Activated naive CD8-positive, alpha-beta T cell treated with anti-CD3 and anti-CD28 coated beads, Interleukin-2, amount 50 U/mL, for 16 hours (primary cell): ENCODE results near the gene ACOT13.
"Not testable (repeated sequence)": the region's sequence is repeated elsewhere in the genome, so short reads cannot be mapped to it uniquely, and the experiment has no call there.

Experiments used
- DNase-seq: peaks from one replicate; pipeline ENCODE4 v3.0.0-alpha.2; 2020; ENCODE audit warnings: low read depth, low spot score

ACOT13 gene

GRCh38 chr6:24666641-24667377 is at the start of gene ACOT13, which contains the start of gene TDP2:
ACOT13 (plus strand) TSS chr6:24667077; CDS start chr6:24667264, 187 bp downstream.
TDP2 (minus strand) TSS chr6:24666899; CDS start chr6:24666862, 37 bp downstream.
- peak; percentile 92 for DNase-seq

- no peak for DNase-seq
Observed at GRCh38 chr6:24619661-24620060, 47.2 kb upstream of the ACOT13 start.

- DNase-seq = no peak
Observed at GRCh38 chr6:24620637-24621036, 46.2 kb upstream of the ACOT13 start.

DNA sequence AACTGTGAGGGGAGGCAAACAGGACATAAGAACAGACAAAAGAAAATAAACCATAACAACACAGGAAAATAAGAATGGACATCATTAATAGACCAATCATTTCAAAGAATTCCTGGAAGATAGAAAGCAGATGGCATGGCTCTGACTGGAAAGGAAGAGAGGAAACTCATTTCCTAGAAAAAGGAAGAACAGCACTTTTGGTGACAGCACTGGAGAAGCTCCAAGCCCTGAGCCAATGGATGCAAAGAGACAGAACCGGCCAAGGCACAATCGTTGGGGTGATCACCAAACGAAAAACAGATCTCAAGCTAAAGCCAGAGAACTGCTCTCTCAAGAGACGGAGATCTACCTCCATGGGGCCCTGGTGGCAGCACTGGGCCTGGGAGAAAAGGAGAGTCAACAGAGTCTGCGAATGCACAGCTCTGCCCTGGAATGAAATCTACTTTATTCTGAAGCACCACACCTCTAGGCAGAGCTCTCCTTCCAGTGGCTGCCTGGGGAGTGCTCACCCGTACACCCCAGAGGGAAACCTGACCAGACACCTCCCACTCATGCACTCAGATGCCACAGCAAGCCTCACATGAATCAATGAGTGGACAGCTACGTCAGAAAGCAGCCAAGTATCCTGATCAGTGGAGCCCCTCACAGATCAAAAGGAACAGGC is 45.1 kb upstream of the ACOT13 start:
- DNase-seq = no peak

- no peak for DNase-seq
Observed at GRCh38 chr6:24630856-24631505, 35.9 kb upstream of the ACOT13 start.

DNA sequence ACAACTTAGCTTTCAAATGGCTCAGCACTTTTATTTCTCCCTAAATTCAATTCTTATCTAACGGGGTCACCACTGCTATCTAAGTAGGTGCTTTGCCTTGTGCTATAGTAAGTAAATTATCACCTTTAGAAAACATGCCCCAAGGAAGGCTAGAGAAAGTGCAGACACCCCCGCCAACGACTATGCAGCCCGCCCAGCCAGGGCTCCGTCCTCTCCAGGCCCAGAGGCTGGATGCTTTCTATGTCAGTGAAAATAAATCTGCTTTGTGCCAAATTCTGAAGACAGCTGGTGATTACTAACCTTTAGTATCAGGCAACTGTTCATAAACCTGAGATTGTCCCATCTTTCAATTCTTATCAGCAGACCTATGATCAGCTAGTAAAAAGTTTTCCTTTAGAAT is 35.2 kb upstream of the ACOT13 start:
- no peak for DNase-seq

DNA sequence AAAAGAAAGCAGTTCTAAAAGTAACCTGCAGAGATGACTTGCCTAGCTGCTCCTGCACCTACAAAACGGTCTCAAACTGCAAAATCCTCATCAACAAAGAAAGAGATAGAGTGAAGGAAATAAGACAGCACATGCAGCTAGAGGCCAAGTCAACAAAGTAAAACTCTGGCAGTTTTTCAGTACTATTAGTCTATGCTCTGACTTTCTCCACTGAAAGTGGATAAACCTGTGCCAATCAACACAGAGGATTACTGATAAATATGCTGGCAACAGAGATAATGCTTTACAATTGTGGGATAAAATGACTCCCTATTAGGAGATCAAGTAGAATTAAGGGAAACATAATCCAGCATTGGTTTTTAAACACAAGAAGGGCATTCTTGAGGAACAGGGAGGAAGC is 34.3 kb upstream of the ACOT13 start:
- no peak for DNase-seq

GRCh38 chr6:24636681-24637080 is 30.2 kb upstream of the ACOT13 start:
- DNase-seq = no peak

- DNase-seq = no peak
Observed at GRCh38 chr6:24640166-24640565, 26.7 kb upstream of the ACOT13 start.

- DNase-seq = not testable (repeated sequence)
Observed at GRCh38 chr6:24640631-24641030, 26.2 kb upstream of the ACOT13 start.

GRCh38 chr6:24642061-24642460 is 24.8 kb upstream of the ACOT13 start:
- DNase-seq = no peak

GRCh38 chr6:24643920-24644319 is 23.0 kb upstream of the ACOT13 start:
- no peak for DNase-seq

DNA sequence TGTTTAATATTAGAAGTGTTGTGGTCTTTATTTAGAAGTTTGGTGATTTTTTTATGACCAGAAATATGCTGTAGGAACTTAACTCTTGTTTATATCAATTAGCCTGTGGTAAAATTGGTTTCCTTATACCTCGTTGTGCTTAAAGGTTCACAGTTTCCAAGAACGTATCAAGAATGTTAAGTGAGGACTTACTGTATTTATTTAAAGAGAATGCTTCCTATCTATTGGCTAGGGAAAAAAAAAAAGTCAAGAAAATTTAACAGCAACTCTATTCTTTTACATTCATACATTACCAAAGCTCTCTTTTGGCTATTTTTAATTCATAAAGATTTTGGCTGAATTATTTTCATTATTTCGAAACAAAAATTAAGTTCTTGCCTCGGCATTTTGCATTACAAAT is 22.5 kb upstream of the ACOT13 start:
- DNase-seq = no peak

- DNase-seq = no peak
Observed at GRCh38 chr6:24646771-24647170, 20.1 kb upstream of the ACOT13 start.

DNA sequence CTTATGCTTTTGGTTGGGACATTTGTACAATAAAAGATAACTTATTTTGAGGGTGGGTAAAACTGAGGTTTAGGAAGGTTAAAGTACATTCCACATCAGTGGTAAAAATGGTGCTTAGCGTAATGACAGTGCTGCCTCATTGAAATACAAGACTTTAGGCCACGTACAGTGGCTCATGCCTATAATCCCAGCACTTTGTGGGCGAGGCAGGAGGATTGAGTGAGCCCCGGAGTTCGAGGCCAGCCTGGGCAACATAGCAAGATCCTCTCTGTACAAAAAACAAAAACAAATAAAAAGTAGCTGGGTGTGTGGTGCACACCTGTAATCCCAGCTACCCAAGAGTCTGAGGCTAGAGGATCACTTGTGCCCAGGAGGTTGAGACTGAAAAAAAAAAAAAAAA is 18.6 kb upstream of the ACOT13 start:
- no peak for DNase-seq

- no peak for DNase-seq
Observed at GRCh38 chr6:24649691-24650090, 17.2 kb upstream of the ACOT13 start.

DNA sequence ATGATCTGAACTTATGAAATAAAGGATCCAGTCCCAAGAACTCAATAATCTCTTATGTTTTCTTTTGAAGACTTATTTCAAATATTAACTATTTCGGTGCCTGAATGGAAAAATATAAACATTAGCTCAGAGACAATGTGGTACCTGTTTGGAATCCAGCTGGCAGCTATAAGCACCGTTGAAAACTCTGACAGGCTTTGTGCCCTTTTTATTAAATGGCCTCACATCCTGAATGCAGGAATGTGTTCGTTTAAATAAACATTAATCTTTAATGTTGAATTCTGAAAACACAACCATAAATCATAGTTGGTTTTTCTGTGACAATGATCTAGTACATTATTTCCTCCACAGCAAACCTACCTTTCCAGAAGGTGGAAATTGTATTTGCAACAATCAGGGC is 16.5 kb upstream of the ACOT13 start:
- no peak for DNase-seq

DNA sequence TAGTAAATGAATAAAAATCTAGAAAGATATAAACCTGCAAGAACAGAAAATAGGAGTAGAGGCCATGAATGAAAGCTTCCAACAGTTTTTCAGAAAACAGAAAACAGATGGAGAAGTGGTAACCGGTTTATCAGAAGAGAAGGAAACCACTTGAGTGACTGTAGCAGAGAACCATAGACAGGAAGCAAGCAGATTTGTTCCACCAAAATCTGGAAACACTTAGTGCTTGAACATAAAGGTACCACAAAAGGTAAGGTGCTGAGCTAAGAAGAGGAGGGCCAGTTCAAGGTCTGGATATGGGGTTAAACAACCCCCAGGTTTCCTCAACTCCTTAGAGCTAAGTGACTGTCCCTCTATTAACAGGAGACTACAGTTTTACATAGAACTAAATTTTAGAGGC is 11.7 kb upstream of the ACOT13 start:
- DNase-seq = no peak

GRCh38 chr6:24658573-24659560 is 8.0 kb upstream of the ACOT13 start:
- no peak for DNase-seq

- no peak for DNase-seq
Observed at GRCh38 chr6:24659561-24659960, 7.3 kb upstream of the ACOT13 start.

- DNase-seq = no peak
Observed at GRCh38 chr6:24660105-24660504, 6.8 kb upstream of the ACOT13 start.
